HepG2 (cell line): ENCODE measurements around the gene MEGF11. TPM values are rescaled to one million over a fixed set of nuclear protein-coding genes. Genes with fewer than 3 reads are reported as not detected.

Experiments
- ATAC-seq: fragments of 200-7000 bp; cut with Tn5 transposase; 3 replicates; pipeline ENCODE4 v1.9.1; 2020; ENCODE audit warnings: mild to moderate bottlenecking, moderate library complexity
- BruUV-seq: library from RNA; stranded (reverse); fragments of 400-500 nt; replicated peaks from 2 replicates; lab custom pipeline; 2021; lab: Mats Ljungman, UMichigan
- CTCF ChIA-PET: fragments of 300-600 bp; formaldehyde crosslinking; extraction: SDS; loops from one replicate; lab custom pipeline; 2021; ENCODE audit warnings: low total read pairs, inconsistent platforms, low intra/inter-chr PET ratio; lab: Yijun Ruan, JAX
- POLR2A ChIA-PET: fragments of 350-600 bp; sonication (Branson Sonifier 250); formaldehyde crosslinking; loops from one replicate; lab custom pipeline; 2020; ENCODE audit warnings: antibody characterized with exemption, inconsistent platforms; lab: Yijun Ruan, JAX
- DNase-seq: peaks from one replicate; pipeline ENCODE4 v3.0.0-alpha.2; 2015; ENCODE audit warnings: low spot score
- FAIRE-seq: peaks from 3 replicates; lab custom pipeline; 2011; peaks lifted over from hg19 to GRCh38; lab: Jason Lieb, UNC
- H2AFZ ChIP-seq: one replicate; pipeline ENCODE4 v1.6.1; 2011; ENCODE audit warnings: low read length, inconsistent platforms
- H3K27ac ChIP-seq: fragments of 300-600 bp; 3 replicates; pipeline ENCODE4 v1.8.0; 2011; ENCODE audit warnings: mixed run types, mild to moderate bottlenecking, mixed read lengths, low read length, inconsistent platforms; ENCODE audit not compliant: insufficient read depth; ENCODE audit errors: extremely low read length
- H3K27me3 ChIP-seq, 2 experiments: fragments of 200-600 bp in 1 of 2; 2 replicates in 1 of 2; 3 replicates in 1 of 2; pipeline versions ENCODE4 v1.6.0 to v1.8.0; 2011; ENCODE audit warnings: low read length in 2 of 2, mild to moderate bottlenecking in 2 of 2, moderate library complexity in 2 of 2, inconsistent platforms in 1 of 2; ENCODE audit not compliant: insufficient read depth in 2 of 2, control insufficient read depth in 1 of 2
- H3K36me3 ChIP-seq, 2 experiments: fragments of 200-600 bp in 1 of 2; replicated peaks in 1 of 2; 2 replicates in 1 of 2; 3 replicates in 1 of 2; pipeline versions ENCODE4 v1.5.1 to v1.8.0; 2011; ENCODE audit warnings: low read length in 2 of 2, inconsistent platforms in 1 of 2; ENCODE audit not compliant: insufficient read depth in 2 of 2, control insufficient read depth in 1 of 2
- H3K4me1 ChIP-seq: 2 replicates; pipeline ENCODE4 v1.5.1; 2012; ENCODE audit warnings: low read length, inconsistent platforms; ENCODE audit not compliant: insufficient read depth
- H3K4me2 ChIP-seq: 2 replicates; pipeline ENCODE4 v1.6.0; 2011; ENCODE audit warnings: low read depth, low read length, inconsistent platforms
- H3K4me3 ChIP-seq, 3 experiments: fragments of 200-600 bp in 1 of 3; sonication (generic), shearing (Covaris generic) in 1 of 3; replicated peaks in 1 of 3; 2 replicates each; pipeline ENCODE4 v1.5.1; 2011 to 2016; ENCODE audit warnings: low read length in 3 of 3, inconsistent platforms in 2 of 3, low read depth in 2 of 3, mild to moderate bottlenecking in 2 of 3, control low read depth in 1 of 3, mixed read lengths in 1 of 3; ENCODE audit not compliant: insufficient read depth in 1 of 3
- H3K79me2 ChIP-seq: one replicate; pipeline ENCODE4 v1.6.1; 2011; ENCODE audit warnings: low read length, inconsistent platforms; ENCODE audit not compliant: insufficient read depth
- H3K9ac ChIP-seq: 2 replicates; pipeline ENCODE4 v1.6.0; 2011; ENCODE audit warnings: mild to moderate bottlenecking, low read depth, low read length, inconsistent platforms; ENCODE audit not compliant: insufficient read depth
- H3K9me3 ChIP-seq: 2 replicates; pipeline ENCODE4 v1.5.1; 2012; ENCODE audit warnings: mild to moderate bottlenecking, low read length
- H4K20me1 ChIP-seq: 2 replicates; pipeline ENCODE4 v1.6.0; 2011; ENCODE audit warnings: inconsistent platforms, mild to moderate bottlenecking, low read length, moderate library complexity; ENCODE audit not compliant: insufficient read depth
- ATF2 ChIP-seq: sonication (generic); formaldehyde crosslinking; IDR thresholded peaks from 2 replicates; pipeline ENCODE4 v1.4.0; 2020; ENCODE audit warnings: missing genetic modification reagents
- BCL3 ChIP-seq: sonication (generic); formaldehyde crosslinking; IDR thresholded peaks from 2 replicates; pipeline ENCODE4 v1.5.1; 2020; ENCODE audit warnings: mild to moderate bottlenecking, missing genetic modification reagents, moderate library complexity
- CENPT ChIP-seq: sonication (generic); formaldehyde crosslinking; IDR thresholded peaks from 2 replicates; pipeline ENCODE4 v1.8.0; 2022; ENCODE audit warnings: low read depth, mild to moderate bottlenecking, moderate library complexity, missing genetic modification reagents
- CHCHD3 ChIP-seq: sonication (generic); formaldehyde crosslinking; IDR thresholded peaks from 2 replicates; pipeline ENCODE4 v1.8.0; 2022; ENCODE audit warnings: mild to moderate bottlenecking, missing genetic modification reagents, moderate library complexity
- GABPA ChIP-seq, 2 experiments: IDR thresholded peaks; 2 replicates each; pipeline ENCODE4 v1.6.1; 2011 to 2016; ENCODE audit warnings: low read depth in 2 of 2, low read length in 1 of 2, missing biosample characterization in 1 of 2, missing genetic modification characterization in 1 of 2
- HMG20B ChIP-seq: conservative IDR thresholded peaks from 2 replicates; pipeline ENCODE4 v1.6.1; 2016; ENCODE audit warnings: missing genetic modification reagents, missing compliant biosample characterization
- HOXA3 ChIP-seq: sonication (generic); formaldehyde crosslinking; IDR thresholded peaks from 2 replicates; pipeline ENCODE4 v1.5.0; 2020; ENCODE audit warnings: missing genetic modification reagents
- JUND ChIP-seq: sonication (generic); formaldehyde crosslinking; IDR thresholded peaks from 2 replicates; pipeline ENCODE4 v1.8.0; 2022; ENCODE audit warnings: mild to moderate bottlenecking, missing genetic modification reagents
- MAF1 ChIP-seq: sonication (generic); formaldehyde crosslinking; IDR thresholded peaks from 2 replicates; pipeline ENCODE4 v1.5.0; 2020; ENCODE audit warnings: missing genetic modification reagents, borderline replicate concordance
- SMAD1 ChIP-seq: sonication (generic); formaldehyde crosslinking; IDR thresholded peaks from 2 replicates; pipeline ENCODE4 v1.4.0; 2020; ENCODE audit warnings: missing genetic modification reagents, low read depth, mild to moderate bottlenecking, borderline replicate concordance
- TARDBP ChIP-seq: sonication (generic); formaldehyde crosslinking; IDR thresholded peaks from 2 replicates; pipeline ENCODE4 v1.8.0; 2022; ENCODE audit warnings: mild to moderate bottlenecking, missing genetic modification reagents
- TCF12 ChIP-seq, 2 experiments: fragments of 450-650 bp in 1 of 2; sonication (generic) in 1 of 2; formaldehyde crosslinking in 1 of 2; IDR thresholded peaks; 2 replicates each; pipeline versions ENCODE4 v1.6.1 to v1.8.0; 2017 to 2022; ENCODE audit warnings: antibody characterized with exemption in 1 of 2, mild to moderate bottlenecking in 1 of 2, missing genetic modification reagents in 1 of 2, moderate library complexity in 1 of 2
- ZNF281 ChIP-seq: sonication (generic); formaldehyde crosslinking; IDR thresholded peaks from 2 replicates; pipeline ENCODE4 v1.4.0; 2020; ENCODE audit warnings: missing genetic modification reagents, borderline replicate concordance
- ZNF333 ChIP-seq: sonication (generic); formaldehyde crosslinking; IDR thresholded peaks from 2 replicates; pipeline ENCODE4 v1.4.0; 2020; ENCODE audit warnings: mild to moderate bottlenecking, missing genetic modification reagents, borderline replicate concordance
- ZNF7 ChIP-seq: IDR thresholded peaks from 2 replicates; pipeline ENCODE4 v1.6.1; 2016; ENCODE audit warnings: missing biosample characterization, missing genetic modification reagents
- ZNF792 ChIP-seq: IDR thresholded peaks from 2 replicates; pipeline ENCODE4 v1.6.1; 2016
- ZSCAN21 ChIP-seq: sonication (generic); formaldehyde crosslinking; IDR thresholded peaks from 2 replicates; pipeline ENCODE4 v1.8.0; 2022; ENCODE audit warnings: mild to moderate bottlenecking, missing genetic modification reagents, moderate library complexity, borderline replicate concordance
- in situ Hi-C: cut with HindIII; loops from 2 replicates; pipeline ENCODE4 v1.10.0; 2017; ENCODE audit warnings: low pct_unique_long_range_greater_than_20kb; ENCODE audit not compliant: extremely low pct_ligation_motif_present
- intact Hi-C: fragments of 100-400 bp; cut with micrococcal nuclease; formaldehyde crosslinking; loops from one replicate; pipeline ENCODE4 v1.10.0; 2022; ENCODE audit not compliant: unreplicated experiment
- polyA plus RNA-seq, 8 experiments: library from polyadenylated mRNA; depleted of rRNA in 3 of 8; stranded (reverse) in 7 of 8; unstranded in 1 of 8; fragments of >200 nt; fragmentation: Illumina TruSeq in 4 of 8; extraction: Trizol in 4 of 8; gene quantifications; 2 replicates each; pipeline versions ENCODE4 v1.2.1 to v1.2.3, GENCODE V29; 2011 to 2016; ENCODE audit warnings: low read depth in 4 of 8, missing spikeins in 1 of 8, mixed read lengths in 1 of 8; ENCODE audit not compliant: insufficient read depth in 1 of 8
- total RNA-seq, 5 experiments: library from RNA; depleted of rRNA; stranded (reverse); fragments of >200 nt; fragmentation: Illumina TruSeq; extraction: Trizol; gene quantifications; 2 replicates each; pipeline ENCODE4 v1.2.3, GENCODE V29; 2016; ENCODE audit warnings: low read depth in 1 of 5
- TF ChIP-seq, protein P1 (sequence below): sonication (generic); formaldehyde crosslinking; IDR thresholded peaks from 2 replicates; pipeline ENCODE4 v1.9.0; 2022; ENCODE audit warnings: low read depth, missing genetic modification reagents

The MEGF11 gene
- total and polyA plus RNA-seq, 2 of the 13 experiments (the other 11 are each of a cell fraction or from before 2014, with no cell fraction given): not detected

DNA sequence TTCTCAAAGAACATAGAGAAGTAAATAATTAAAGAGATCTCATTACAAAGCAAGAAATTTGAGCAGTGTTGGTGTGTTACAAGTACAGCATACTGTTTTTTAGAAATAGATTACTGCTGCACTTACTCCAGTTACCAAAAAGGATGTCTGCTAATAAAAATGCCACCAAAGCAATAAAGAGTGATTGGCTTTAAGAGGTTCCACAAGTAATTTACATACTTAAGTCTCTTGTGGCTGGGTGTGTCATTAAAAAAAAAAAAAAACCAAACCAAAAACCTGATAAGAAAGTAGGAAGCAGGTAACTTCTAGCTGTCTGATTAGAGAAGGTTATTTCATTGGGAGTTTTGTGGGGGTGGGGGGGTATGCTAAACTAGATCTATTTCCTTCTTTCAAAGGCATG lies 369.0 kb downstream of the MEGF11 start:
- DNase-seq (no peak), ATAC-seq (no peak), FAIRE-seq (no peak)
- POLR2A ChIA-PET: no interaction called here
- Histone ChIP-seq H3K9me3 (no peaks in the 10 kb centered on the region), H4K20me1 (0 out of 2 replicates have a peak, but pooled peaks cover 3% of the 10 kb centered on the region), H3K36me3 (peaks cover 8 to 85% of the 10 kb centered on the region in 2 experiments), H3K27me3 (no peaks in the 10 kb centered on the region), H3K4me2 (no peak overlapping the region), H3K4me3 (no peak overlapping the region), H3K9ac (no peak overlapping the region), H3K27ac (no peak overlapping the region), H3K4me1 (peaks cover 8% of the 10 kb centered on the region; the same call in 1 of the 2 replicates), H2AFZ (no peak overlapping the region), H3K79me2 (peaks cover 3% of the 10 kb centered on the region)
- TF ChIP-seq ATF2 (CRISPR knock-in tag) (no peak), SMAD1 (no peak), BCL3 (CRISPR knock-in tag) (no peak), GABPA (IDR thresholded peaks at IDR 0.05; ENCODE audit: low read depth, low read length) (no peak), GABPA (CRISPR knock-in tag; IDR thresholded peaks at IDR 0.05; ENCODE audit: low read depth) (no peak), CENPT (no peak), ZNF281 (CRISPR knock-in tag) (no peak), ZSCAN21 (CRISPR knock-in tag) (no peak), HMG20B (CRISPR knock-in tag) (no peak), ZNF792 (CRISPR knock-in tag) (no peak), MAF1 (CRISPR knock-in tag) (no peak), ZNF7 (CRISPR knock-in tag) (no peak), TARDBP (CRISPR knock-in tag) (no peak), ZNF333 (CRISPR knock-in tag) (no peak), JUND (CRISPR knock-in tag) (no peak), HOXA3 (CRISPR knock-in tag) (no peak), TCF12 (IDR thresholded peaks at IDR 0.05) (no peak), TCF12 (CRISPR knock-in tag; IDR thresholded peaks at IDR 0.05) (no peak), CHCHD3 (CRISPR knock-in tag) (no peak)
- TF ChIP-seq, protein P1, sequence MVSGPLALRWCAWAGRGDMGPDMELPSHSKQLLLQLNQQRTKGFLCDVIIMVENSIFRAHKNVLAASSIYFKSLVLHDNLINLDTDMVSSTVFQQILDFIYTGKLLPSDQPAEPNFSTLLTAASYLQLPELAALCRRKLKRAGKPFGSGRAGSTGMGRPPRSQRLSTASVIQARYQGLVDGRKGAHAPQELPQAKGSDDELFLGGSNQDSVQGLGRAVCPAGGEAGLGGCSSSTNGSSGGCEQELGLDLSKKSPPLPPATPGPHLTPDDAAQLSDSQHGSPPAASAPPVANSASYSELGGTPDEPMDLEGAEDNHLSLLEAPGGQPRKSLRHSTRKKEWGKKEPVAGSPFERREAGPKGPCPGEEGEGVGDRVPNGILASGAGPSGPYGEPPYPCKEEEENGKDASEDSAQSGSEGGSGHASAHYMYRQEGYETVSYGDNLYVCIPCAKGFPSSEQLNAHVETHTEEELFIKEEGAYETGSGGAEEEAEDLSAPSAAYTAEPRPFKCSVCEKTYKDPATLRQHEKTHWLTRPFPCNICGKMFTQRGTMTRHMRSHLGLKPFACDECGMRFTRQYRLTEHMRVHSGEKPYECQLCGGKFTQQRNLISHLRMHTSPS (CRISPR knock-in tag): no peak
- no TSS peak for BruUV-seq
- CTCF ChIA-PET: no interaction called here
- intact Hi-C loops (no loop called here), in situ Hi-C loops (no loop called here)
